COLO668 (cell line): ENCODE results near the gene RHOV.

Experiments used
- DNase-seq: peaks from one replicate; lab custom pipeline; 2025; ENCODE audit not compliant: unreplicated experiment; lab: John Stamatoyannopoulos, UW

The RHOV gene

DNA sequence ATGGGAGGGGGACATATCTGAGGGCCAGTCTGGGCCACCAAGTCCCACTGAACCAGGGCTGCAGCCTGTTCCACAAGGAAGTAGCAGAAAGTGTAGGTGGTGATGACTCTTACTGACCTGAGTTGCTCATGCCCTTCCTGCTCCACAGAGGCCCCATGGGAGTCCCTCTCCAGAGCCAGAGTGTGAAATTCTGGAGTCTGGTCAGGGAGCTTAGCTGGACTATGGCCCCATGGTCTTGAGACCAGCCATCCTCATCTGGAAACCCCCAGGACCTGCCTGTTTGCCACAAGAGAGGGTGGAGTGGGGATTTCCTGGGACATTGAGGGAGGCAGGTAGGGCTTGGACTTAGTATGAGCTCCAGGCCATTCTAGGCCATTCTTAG is 27.2 kb downstream of the RHOV start:
- no peak for DNase-seq

DNA sequence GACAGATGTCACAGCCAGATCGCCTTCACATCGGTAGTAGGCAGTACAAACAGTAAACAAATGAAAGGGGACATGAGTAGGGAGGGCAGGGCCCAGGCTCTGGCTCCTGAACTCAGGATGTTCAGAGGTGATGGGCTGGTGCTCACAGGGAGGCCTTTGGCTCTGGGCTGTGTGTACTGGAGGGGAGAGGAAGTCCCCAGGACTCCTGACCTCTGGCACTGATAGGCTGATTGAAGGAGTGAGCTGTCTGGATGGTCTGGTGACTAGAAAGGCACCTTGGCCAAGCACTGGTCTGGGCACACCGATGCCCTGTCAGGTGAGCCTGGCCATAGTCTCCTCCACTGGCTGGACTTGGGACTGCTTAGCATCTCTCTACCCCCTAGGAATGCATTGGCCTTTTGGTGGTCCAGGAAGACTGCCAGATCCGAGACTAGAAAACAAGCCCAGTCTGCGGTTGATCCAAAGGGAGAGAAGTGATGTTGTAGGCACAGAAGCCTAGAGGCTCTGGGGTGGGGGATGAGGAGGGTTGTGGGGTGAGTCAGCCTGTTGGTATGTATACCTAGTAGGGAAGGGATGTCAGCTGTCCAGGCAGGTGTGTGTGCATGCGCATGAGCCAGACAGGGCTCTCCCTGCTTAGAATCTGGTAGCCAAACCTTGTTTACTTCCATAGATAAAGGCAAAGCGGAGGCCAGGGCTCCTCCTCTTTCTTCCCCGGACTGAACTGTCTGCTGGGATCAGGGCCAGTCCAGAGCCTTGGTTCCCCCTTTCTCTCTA is 28.3 kb downstream of the RHOV start:
- peak; percentile 89 for DNase-seq

DNA sequence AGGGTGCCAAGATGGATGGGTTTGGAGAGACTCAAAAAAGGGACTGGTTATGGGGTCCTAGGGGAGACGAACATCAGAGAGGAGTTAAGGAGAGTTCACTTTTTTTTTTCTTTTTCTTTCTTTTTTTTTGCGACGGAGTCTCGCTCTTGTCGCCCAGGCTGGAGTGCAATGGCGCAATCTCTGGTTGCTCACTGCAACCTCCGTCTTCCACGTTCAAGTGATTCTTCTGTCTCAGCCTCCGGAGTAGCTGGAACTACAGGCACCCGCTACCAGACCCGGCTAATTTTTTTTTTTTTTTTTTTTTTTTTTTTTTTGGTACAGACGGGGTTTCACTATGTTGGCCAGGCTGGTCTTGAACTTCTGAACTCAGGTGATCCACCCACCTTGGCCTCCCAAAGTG is 29.0 kb downstream of the RHOV start:
- no peak for DNase-seq

DNA sequence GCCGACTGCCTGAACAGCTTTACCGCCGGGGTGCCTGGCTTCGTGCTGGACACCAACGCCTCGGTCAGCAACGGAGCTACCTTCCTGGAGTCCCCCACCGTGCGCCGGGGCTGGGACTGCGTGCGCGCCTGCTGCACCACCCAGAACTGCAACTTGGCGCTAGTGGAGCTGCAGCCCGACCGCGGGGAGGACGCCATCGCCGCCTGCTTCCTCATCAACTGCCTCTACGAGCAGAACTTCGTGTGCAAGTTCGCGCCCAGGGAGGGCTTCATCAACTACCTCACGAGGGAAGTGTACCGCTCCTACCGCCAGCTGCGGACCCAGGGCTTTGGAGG is 29.4 kb downstream of the RHOV start:
- peak; percentile 69 for DNase-seq

- DNase-seq = peak; percentile 83
Measured at GRCh38 chr15:40843885-40844695, 29.9 kb downstream of the RHOV start, which contains the start of gene SPINT1. TSS of gene SPINT1 (plus strand) at chr15:40844048. CDS start at chr15:40844555, 507 bp downstream.

DNA sequence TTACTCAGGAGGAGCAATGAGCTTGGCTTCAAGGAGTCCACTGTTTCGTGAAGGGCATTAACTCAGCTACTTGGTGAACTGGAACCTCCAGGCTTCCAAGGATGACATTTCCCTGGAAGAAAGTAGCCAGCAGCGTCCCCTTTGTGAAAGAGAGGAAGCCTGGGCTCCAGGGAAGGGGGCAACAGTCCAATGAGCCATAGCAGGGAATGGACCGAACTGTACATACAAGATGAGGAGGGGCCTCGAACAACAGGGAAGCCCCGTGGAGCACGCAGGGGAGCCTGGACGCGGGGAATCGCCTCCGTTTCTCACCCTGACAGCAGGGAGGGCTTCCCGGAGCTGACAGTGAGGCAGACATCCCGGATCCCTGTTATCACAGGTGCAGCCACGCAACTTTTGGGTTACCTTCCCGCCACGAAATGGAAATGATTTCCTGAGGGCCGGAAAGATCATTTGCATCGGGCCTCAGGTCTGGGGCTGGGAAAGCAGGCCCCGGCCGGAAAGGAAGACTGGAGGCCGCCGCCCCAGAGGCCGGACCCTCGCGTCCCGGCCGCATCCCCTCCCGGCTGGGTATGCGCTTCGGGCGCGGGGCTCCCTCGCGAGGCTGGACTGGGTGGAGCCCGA is 30.7 kb downstream of the RHOV start:
- DNase-seq = no peak

- no peak for DNase-seq
Measured at GRCh38 chr15:40841741-40842140, 32.3 kb downstream of the RHOV start.

DNA sequence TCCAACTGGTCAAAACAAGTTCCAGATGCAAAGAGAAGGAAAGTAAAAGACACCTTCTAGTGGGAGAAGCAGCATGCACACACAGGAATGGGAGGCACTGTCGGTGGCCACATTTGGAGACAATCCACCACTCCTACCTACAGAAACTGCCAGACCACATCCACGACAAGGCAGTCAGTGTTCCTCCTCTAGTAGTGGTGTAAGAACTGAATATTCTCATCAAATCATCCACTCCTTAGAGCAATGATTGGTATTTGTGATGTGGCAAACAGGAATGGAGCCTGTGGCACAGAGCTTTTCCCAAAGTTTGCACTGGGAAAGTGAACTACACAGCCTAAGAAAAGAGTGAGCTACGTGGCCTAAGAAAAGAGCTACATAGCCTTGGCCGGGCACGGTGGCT is 35.3 kb downstream of the RHOV start:
- DNase-seq = no peak

GRCh38 chr15:40836020-40836419 is 38.0 kb downstream of the RHOV start:
- no peak for DNase-seq

DNA sequence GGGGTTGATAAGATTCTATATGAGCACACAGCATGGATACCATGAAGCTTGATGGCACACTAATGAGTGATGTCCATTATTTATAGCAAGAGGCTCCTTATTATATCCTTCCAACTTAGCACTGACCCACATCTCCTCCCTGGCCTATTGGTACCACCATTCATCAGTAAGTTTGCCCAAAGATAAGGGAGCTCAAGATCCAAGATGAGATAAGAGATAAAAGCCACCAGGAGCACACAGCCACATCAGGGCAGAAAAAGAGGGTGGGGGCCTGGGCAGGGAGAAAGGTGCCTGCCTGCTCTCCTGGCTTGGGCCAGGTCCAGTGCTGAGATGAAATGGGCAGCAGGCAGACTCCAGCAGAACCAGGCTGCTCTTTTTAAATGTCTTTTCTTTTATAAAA is 41.1 kb downstream of the RHOV start:
- DNase-seq = no peak

GRCh38 chr15:40831861-40832260 is 42.2 kb downstream of the RHOV start:
- DNase-seq = no peak

DNA sequence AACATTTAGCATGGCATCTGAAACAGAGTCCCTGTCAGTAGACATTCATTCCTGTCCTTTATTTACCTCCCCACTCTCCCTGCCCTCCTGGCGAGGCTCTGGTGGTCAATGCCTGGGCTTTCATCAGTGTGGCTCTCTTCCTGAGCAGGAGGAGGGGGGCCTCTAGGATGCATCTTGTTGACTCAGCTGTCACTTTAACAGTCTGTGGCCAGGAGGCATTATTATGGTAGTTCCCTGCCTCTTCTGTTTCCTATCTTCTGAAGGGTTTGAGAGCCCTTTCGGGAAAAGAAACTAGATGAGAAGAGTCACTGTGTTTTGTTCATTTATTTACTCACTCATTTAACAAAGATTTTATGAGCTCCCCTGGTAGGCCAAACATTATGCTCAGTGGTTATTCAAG is 43.1 kb downstream of the RHOV start:
- peak; percentile 83 for DNase-seq

- peak; percentile 56 for DNase-seq
Measured at GRCh38 chr15:40829115-40829514, 44.9 kb downstream of the RHOV start.

DNA sequence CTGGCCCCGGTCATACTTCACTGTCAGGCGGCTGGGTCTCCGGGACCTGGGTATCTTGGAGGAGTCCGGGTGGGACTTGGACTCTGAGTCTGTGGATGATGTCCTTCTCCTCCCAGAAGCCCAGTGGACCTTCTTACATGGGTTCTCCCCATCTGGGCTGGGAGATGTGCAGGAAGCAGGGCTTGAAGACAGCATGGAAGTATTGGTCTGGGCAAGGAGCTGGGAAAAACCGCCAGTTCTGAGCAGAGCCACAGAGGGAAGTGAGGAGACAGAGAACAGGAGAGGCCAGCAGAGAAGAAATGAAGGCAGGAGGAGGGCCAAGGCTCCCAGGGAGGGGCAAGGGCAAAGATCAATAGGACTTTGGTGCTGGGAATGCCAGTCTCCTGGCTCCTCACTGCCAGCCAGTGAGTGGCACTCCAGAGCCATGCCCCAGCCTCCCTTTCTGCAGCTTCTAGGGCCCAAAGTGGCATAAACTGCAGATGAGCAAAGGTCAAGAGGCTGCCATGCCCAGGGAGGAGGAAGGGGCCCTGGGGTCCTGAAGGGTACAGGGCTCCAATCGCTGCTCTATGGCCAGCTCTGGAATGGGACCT is 45.5 kb downstream of the RHOV start, which contains the start of gene PPP1R14D:
PPP1R14D (minus strand) TSS at position 262 of the 590 bp plus-strand sequence; CDS start at position 195, 67 bp downstream.
- peak; percentile 58 for DNase-seq

DNA sequence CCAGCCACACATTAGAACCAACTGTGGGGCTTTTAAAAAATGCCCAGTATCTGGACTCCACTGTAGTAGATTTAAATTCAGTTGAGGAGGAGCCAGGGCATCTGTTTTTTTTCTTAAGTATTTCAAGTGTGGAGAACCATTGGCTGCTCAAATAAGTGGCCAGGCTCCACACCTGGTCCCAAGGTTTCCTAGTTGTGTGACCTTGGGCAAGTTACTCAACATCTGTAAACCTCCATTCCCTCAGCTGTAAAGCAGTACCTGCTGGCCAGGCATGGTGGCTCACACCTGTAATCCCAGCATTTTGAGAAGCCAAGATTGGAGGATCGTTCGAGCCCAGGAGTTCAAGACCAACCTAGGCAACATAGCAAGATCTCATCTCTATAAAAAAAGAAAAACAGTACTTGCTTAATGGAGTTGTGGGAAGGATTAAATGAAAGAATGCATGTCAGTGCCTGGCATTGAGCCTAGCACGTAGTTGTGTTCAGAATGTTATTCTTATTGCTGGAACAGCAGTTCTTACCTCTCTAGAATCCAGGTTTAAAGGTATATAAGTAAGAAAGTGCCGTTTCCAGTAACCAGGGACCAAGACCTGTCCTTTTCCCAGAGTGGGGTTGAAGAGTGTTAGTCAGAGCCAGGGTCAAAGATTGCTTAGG is 47.5 kb downstream of the RHOV start:
- DNase-seq = no peak

DNA sequence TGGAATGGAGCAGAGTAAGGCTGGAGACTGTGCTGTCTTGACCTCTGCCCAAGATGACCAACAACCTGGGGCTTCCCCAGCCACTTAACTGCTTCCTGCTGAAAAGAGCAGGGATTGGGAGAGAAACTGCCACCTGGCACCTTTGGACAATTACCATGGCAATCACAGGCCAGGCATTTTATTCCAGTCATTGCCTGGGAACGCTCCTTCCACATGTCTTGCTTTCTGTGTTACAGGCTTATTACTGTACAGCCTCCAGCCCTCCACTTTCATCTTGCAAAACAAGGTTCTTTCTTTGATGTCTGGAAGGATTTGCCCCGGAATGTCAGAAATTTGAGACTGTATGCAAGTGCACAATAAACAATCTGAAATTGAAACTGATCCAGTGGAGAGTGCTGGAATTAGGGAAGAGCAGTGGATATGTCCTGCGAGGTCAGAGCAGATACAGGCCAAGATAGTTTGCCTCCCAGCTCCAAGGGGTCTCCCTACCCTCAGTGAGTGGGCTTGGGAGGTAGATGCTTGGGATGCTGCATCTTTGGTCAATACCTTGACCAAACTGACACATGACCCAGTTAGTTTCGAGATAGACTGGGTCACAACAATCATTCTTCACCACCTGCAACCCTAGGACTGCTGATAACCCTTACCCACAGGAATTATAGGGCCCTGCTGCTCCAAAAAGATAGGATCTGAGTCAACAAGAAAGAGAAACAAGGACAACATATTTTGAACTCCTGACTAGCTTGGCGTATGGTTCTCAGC is 48.2 kb downstream of the RHOV start:
- DNase-seq = no peak

DNA sequence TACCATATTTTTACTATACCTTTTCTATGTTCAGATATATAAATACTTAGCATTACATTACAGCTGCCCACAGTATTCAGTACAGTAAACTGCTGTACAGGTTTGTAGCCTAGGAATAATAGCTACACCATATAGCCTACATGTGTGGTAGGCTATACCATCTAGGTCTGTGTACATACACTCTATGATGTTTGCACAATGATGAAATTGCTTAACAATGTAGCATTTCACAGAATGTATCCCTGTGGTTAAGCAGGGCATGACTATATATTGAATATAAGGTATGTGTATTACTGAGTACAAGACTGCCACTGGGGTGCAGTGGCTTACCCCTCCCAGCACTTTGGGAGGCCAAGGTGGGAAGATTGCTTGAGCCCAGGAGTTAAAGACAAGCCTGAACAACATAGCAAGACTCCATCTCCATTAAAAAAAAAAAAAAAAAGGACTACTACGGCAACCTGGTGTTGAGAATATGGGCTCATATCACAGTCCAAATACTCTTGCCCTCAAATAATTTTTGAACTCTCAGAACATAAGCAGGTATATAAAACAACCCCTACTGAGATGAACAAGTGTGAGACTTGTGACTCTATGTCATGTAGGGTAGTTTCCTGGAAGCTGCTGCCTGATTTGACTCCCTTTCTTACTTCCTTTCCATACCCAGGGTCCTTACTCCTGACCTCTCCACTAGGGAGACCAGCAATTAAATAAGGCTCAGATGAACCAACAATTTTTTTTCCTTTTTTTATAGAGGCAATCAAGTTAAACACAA is 50.3 kb downstream of the RHOV start:
- DNase-seq = no peak
